ENCODE measurements around the gene ADA.

DNA sequence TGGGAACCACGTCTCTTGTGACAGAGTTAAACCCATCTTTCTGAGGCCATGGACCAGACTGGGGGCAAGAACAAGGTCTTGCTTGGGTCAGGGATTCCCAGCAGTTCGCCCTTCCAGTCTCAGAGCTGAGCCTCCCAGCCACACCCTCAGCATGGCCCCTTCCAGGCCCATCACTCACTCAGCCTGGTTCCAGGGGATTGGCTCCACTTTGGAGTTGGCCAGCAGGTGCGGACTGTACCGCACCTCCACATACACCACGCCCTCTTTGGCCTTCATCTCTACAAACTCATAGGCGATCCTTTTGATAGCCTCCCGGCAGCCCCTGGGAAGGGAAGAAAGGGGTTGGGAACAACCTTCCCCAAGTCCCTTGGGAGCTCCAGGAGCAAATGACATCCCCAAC is 25.2 kb downstream of the ADA start:
- TF ChIP-seq, protein P1, sequence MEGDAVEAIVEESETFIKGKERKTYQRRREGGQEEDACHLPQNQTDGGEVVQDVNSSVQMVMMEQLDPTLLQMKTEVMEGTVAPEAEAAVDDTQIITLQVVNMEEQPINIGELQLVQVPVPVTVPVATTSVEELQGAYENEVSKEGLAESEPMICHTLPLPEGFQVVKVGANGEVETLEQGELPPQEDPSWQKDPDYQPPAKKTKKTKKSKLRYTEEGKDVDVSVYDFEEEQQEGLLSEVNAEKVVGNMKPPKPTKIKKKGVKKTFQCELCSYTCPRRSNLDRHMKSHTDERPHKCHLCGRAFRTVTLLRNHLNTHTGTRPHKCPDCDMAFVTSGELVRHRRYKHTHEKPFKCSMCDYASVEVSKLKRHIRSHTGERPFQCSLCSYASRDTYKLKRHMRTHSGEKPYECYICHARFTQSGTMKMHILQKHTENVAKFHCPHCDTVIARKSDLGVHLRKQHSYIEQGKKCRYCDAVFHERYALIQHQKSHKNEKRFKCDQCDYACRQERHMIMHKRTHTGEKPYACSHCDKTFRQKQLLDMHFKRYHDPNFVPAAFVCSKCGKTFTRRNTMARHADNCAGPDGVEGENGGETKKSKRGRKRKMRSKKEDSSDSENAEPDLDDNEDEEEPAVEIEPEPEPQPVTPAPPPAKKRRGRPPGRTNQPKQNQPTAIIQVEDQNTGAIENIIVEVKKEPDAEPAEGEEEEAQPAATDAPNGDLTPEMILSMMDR (IDR thresholded peaks at IDR 0.05): no peak
- no peak for TF ChIP-seq POLR2AphosphoS5 (IDR thresholded peaks at IDR 0.05)
- no peak for TF ChIP-seq POLR2A (IDR thresholded peaks at IDR 0.05)
